ENCODE data around the gene ZNF544.

- TF ChIP-seq CTCF (IDR thresholded peaks at IDR 0.05) (no peak), POLR2A (IDR thresholded peaks at IDR 0.05) (no peak)
These were observed 46.1 kb downstream of the ZNF544 start for GRCh38 chr19:58274771-58275201.
